Right cardiac atrium (tissue), 5 donors: Measurements from ENCODE around the gene FEN1. TPM values are rescaled to one million over a fixed set of nuclear protein-coding genes. Genes with fewer than 3 reads are reported as not detected.

ENCODE experiments used
- ATAC-seq, 2 donors: fragments of 200-7000 bp; cut with Tn5 transposase; one replicate each; pipeline versions ENCODE4 v1.8.0 to v1.9.1; 2020; ENCODE audit warnings: moderate library complexity in 2 of 2, mild to moderate bottlenecking in 1 of 2
- DNase-seq, 3 donors: peaks; one replicate each; pipeline ENCODE4 v3.0.0-alpha.2; 2020
- H3K27ac ChIP-seq: one replicate; pipeline ENCODE4 v1.5.1; 2013; ENCODE audit warnings: mild to moderate bottlenecking, low read length, control low read depth, moderate library complexity
- H3K27me3 ChIP-seq: one replicate; pipeline ENCODE4 v1.6.1; 2013; ENCODE audit not compliant: control insufficient read depth, insufficient read depth
- H3K4me1 ChIP-seq: one replicate; pipeline ENCODE4 v1.6.1; 2013; ENCODE audit warnings: low read length; ENCODE audit not compliant: control insufficient read depth, insufficient read depth
- H3K4me3 ChIP-seq: one replicate; pipeline ENCODE4 v1.5.1; 2013; ENCODE audit warnings: low read length, control low read depth
- H3K9me3 ChIP-seq: one replicate; pipeline ENCODE4 v1.6.1; 2013; ENCODE audit warnings: low read length; ENCODE audit not compliant: control insufficient read depth
- WGBS: extraction: QIAGEN DNeasy Blood & Tissue Kit; methylation state at CpG from one replicate; pipeline ENCODE4 v1.1.7; 2013; 5-methylcytosine and 5-hydroxymethylcytosine counted together
- intact Hi-C, 4 donors: fragments of 100-400 bp; cut with DNase I; formaldehyde crosslinking; loops; one replicate each; pipeline versions ENCODE4 v1.11.0 to v1.14.0; 2022 to 2023
- polyA plus RNA-seq: library from polyadenylated mRNA; stranded (reverse); fragments of 200-250 nt; gene quantifications from one replicate; pipeline ENCODE4 v1.2.3, GENCODE V29; 2013
- total RNA-seq, 4 donors: library from RNA; stranded (reverse); fragmentation: NEBNext Ultra II Directional; extraction: Animal tissue kit (Norgen Biotek cat#: 25700); gene quantifications; one replicate each; pipeline ENCODE4 v1.2.1, GENCODE V29; 2021
- donor health status: healthy with polysubstance abuse.
- donor health status: DM: no; HTN: yes; CAD: no.
- donor health status: DM: no; HTN: no; CAD: no.
- donor health status: DM: no; HTN: yes; CAD: no; lungs with severe emphysema.
- donor health status: DM: yes; HTN: yes; CAD: no.

The FEN1 gene
- total and polyA plus RNA-seq, 5 donors = 4.6 to 5.4 (median 5.1) TPM

DNA sequence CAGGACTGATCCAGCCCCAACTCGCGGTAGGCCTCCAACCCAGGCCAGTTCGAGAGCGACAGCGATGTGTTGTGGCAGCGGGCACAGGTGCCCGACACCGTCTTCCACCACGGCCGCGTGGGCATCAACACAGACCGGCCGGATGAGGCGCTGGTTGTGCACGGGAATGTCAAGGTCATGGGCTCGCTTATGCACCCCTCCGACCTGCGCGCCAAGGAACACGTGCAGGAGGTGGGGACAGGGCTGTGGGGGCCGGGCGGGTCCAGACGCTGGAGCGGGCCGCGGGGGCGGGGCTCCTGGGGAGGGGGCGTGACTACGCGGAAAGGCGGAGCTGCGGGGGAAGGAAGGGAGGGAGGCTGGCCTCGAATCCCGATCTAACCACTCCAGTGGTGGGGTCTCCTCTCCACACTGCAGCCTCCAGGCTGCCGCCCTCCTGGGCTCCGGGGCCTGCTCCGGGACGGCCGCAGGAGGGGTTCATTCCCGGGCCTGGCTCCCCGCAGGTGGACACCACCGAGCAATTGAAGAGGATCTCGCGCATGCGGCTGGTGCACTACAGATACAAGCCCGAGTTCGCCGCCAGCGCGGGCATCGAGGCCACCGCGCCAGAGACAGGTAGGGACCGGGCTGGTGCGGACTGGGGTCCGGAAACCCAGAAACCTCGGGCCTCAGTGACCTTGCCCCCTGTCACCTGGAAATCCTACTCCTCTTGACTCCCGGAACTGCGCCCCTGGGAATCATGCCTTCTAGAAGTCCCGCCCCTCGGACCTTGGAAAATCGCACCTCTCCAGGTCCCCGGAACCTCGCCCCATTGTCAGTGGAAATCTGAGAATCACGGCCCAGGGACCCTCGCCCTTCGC is 15.2 kb upstream of the FEN1 start:
- peak; percentile 49 to 71 for ATAC-seq
- Histone ChIP-seq H3K4me3 (no peak overlapping the region), H3K27ac (no peak overlapping the region), H3K9me3 (no peaks in the 10 kb centered on the region), H3K27me3 (no peaks in the 10 kb centered on the region), H3K4me1 (no peaks in the 10 kb centered on the region)
- WGBS = 45% methylated on average over 67 of the region's 67 CpGs
- intact Hi-C loops = no loop called here
- DNase-seq = peak; percentile 53 to 85 (median 82)

DNA sequence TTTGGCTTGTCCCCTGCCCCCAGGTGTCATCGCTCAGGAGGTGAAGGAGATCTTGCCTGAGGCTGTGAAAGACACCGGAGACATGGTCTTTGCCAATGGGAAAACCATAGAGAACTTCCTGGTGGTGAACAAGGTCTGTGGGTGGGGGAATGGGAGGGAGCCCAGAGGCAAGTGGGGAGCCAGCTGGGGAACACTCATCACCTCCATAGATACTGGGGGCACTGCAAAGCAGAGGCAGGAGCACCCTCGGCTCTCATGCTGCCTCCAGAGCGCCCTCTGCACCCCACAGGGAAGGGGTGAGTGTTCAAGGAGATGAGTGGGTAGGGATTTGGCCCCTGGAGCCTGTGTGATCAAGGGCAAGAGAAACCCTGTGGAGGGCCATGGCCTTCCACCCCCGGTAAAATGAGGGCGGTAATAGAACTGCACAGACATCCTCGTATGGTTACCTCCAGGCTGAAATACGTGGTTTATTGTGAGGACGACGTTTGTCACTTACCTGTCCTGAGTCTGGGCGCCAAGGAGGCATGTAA is 14.3 kb upstream of the FEN1 start:
- H3K9me3 ChIP-seq = no peaks in the 10 kb centered on the region
- ATAC-seq (no peak), DNase-seq (peak in 2 of 3 donors; percentile 11 to 32)
- H3K27ac ChIP-seq = no peak overlapping the region
- intact Hi-C loops = no loop called here
- WGBS = 87% methylated on average over 11 of the region's 11 CpGs
- no peak overlapping the region for H3K4me3 ChIP-seq
- no peaks in the 10 kb centered on the region for H3K4me1 ChIP-seq
- H3K27me3 ChIP-seq = no peaks in the 10 kb centered on the region

DNA sequence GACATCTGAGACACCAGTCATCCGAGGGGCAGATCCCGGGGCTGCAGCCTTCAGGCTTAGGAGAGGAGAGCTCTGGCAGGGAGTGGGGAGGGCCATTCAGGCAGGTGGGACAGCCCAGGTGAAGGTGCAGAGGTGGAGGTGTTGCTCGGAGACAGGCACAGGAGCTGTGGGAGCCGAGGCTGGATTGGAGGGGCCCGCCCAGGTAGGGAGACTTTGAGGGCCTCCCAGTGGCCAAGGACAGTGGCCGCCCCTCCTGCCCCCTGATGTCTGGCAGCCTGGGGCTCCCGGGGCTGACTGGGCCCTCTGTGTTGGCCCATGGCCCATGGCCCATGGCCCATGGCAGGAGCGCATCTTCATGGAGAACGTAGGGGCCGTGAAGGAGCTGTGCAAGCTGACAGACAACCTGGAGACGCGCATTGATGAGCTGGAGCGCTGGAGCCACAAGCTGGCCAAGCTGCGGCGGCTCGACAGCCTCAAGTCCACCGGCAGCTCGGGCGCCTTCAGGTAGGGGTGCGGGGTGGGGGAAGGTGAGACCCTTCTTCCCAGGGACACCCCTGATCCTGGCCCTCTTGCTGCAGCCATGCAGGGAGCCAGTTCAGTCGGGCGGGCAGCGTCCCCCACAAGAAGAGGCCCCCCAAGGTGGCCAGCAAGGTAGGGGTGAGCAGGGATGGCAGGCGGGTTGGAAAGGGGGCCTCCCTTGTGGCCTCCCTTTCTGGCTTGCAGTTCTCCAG is 13.6 kb upstream of the FEN1 start:
- DNase-seq (peak in 2 of 3 donors; percentile 39 to 61), ATAC-seq (no peak)
- Histone ChIP-seq H3K4me3 (no peak overlapping the region), H3K9me3 (no peaks in the 10 kb centered on the region), H3K27me3 (no peaks in the 10 kb centered on the region), H3K4me1 (no peaks in the 10 kb centered on the region), H3K27ac (no peak overlapping the region)
- WGBS = 87% methylated on average over 24 of the region's 24 CpGs
- intact Hi-C loops = no loop called here

DNA sequence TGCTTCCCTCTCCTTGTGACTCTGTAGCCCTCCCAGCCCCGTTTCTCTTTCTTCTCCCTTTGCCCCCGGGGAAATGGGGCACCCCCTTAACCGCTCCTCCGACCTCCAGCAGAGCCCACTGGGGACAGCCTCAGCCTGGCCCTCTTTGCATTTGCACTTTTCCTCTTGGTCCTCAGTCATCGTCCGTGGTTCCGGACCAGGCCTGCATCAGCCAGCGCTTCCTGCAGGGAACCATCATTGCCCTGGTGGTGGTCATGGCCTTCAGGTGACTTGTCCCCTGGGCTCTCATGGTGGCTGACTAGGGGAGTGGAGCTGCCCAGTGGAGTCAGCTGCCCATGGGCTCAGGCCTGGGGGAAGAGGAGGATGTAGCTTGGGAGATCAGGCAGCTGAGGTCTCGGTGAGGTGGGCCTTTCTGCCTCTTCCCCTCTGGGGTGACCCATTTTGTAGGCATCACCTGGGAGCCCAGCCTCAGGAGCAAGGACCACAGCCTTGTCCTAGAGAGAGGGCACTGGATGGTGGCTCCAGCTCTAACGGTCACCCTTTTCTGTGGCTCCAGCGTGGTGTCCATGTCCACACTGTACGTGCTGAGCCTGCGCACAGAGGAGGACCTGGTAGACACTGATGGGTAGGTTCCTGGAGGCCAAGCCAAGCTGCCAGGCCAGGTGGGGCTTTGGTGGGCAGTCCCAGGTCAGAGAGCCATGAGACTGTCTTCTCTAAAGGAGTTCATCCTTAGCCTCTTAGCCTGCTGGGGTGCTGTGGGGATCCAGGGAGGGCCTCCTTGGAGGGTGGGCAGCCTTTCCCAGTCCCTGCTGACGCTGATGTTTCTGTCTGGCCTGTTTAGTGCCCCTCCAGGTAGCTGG is 12.8 kb upstream of the FEN1 start:
- H3K4me3 ChIP-seq = no peak overlapping the region
- intact Hi-C loops = no loop called here
- 89% methylated on average over 14 of the region's 14 CpGs for WGBS
- H3K27ac ChIP-seq = no peak overlapping the region
- no peaks in the 10 kb centered on the region for H3K27me3 ChIP-seq
- DNase-seq = peak in 2 of 3 donors; percentile 16 to 36
- no peaks in the 10 kb centered on the region for H3K9me3 ChIP-seq
- H3K4me1 ChIP-seq = no peaks in the 10 kb centered on the region
- ATAC-seq = no peak

DNA sequence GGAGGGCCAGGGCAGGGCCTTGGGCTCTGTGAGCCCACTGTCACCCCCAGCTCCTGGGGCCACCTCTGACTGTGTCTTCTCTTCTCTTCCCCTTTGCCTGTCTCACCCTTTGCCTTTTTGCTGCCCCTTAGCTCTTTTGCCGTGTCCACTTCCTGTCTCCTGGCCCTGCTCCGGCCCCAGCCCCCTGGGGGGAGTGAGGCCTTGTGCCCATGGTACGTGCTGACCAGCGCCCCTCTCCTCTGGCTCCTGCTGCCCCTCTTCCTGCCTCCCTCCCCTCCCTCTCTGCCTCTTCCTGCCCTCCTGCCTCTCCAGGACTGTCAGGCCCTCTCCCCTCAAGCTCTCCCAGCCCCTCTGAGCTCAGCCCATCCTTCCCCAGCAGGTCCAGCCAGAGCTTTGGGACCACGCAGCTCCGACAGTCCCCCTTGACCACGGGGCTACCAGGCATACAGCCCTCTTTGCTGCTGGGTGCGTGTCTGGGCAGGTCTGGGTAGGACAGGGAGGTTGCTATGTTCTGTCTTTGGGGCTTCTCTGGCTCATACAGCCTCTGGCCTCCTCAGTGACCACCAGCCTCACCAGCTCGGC is 12.0 kb upstream of the FEN1 start:
- H3K9me3 ChIP-seq = no peaks in the 10 kb centered on the region
- H3K27ac ChIP-seq = no peak overlapping the region
- H3K4me3 ChIP-seq = no peak overlapping the region
- ATAC-seq (no peak), DNase-seq (peak in 2 of 3 donors; percentile 23 to 38)
- 79% methylated on average over 9 of the region's 9 CpGs for WGBS
- no peaks in the 10 kb centered on the region for H3K4me1 ChIP-seq
- H3K27me3 ChIP-seq = no peaks in the 10 kb centered on the region
- intact Hi-C loops = no loop called here

DNA sequence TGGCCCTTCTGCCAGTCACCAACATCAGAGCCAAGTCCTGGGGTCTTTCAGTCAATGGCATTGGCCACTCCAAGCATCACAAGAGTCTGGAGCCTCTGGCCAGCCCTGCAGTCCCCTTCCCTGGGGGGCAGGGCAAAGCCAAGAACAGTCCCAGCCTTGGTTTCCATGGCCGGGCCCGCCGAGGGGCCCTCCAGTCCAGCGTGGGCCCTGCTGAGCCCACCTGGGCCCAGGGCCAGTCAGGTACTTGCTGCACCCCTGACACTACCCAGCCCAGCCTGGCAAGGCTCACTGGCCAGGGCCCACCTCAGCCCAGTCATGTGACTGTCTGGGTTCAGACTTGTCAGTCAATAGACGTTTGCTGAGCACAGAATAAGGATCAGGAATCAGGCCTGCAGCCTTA is 11.1 kb upstream of the FEN1 start:
- DNase-seq = peak; percentile 4 to 37 (median 36)
- H3K4me1 ChIP-seq = no peaks in the 10 kb centered on the region

DNA sequence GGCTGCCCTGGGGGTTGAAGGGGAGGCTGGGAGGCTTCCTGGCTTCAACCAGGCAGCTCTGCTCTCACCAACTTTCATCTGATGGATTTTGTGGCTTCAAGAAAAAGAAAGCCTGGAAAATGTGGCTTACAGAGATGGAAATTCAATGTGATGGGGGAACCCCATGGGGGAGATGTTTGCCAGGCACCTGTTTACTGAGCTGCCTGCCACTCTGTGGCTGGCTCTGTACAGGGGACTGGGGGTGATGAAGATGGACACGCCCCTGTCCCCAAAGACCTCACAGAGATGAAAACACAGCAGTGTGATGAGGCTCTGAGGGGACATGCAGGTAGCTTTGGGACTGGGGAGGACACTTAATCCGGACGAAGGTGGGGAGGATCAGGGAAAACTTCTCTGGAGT is 10.4 kb upstream of the FEN1 start:
- Histone ChIP-seq H3K9me3 (no peaks in the 10 kb centered on the region), H3K27ac (no peak overlapping the region), H3K27me3 (no peaks in the 10 kb centered on the region), H3K4me3 (no peak overlapping the region), H3K4me1 (no peaks in the 10 kb centered on the region)
- ATAC-seq (no peak), DNase-seq (peak in 2 of 3 donors; percentile 11 to 22)
- 94% methylated on average over 3 of the region's 3 CpGs for WGBS
- intact Hi-C loops = no loop called here

More for the DNA sequence above, 11.1 kb upstream of the FEN1 start:
- 78% methylated on average over 5 of the region's 5 CpGs for WGBS
- Histone ChIP-seq H3K27me3 (no peaks in the 10 kb centered on the region), H3K4me3 (no peak overlapping the region), H3K27ac (no peak overlapping the region), H3K9me3 (no peaks in the 10 kb centered on the region)
- intact Hi-C loops = no loop called here
- no peak for ATAC-seq

DNA sequence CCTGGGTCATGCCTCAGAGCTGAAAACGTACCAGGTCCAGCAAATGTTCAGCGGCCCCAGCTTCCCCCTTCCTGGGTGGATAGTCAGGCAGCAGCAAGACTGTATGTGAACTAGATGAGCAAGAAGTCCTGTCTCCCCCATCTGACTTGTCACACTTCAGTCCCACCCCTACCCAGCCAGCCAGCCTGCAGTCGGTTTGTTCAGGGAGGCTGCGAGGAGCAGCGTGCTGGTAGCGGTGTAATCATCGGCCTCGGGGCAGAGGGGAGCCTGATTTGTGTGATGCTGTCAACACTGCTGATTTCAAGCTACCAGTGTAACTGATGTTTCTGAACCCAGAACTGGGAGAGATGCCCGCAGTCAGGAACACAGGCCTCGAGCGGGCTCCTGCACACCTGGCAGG is 9.9 kb upstream of the FEN1 start:
- WGBS = 66% methylated on average over 11 of the region's 11 CpGs
- peak in 2 of 3 donors; percentile 27 to 36 for DNase-seq

DNA sequence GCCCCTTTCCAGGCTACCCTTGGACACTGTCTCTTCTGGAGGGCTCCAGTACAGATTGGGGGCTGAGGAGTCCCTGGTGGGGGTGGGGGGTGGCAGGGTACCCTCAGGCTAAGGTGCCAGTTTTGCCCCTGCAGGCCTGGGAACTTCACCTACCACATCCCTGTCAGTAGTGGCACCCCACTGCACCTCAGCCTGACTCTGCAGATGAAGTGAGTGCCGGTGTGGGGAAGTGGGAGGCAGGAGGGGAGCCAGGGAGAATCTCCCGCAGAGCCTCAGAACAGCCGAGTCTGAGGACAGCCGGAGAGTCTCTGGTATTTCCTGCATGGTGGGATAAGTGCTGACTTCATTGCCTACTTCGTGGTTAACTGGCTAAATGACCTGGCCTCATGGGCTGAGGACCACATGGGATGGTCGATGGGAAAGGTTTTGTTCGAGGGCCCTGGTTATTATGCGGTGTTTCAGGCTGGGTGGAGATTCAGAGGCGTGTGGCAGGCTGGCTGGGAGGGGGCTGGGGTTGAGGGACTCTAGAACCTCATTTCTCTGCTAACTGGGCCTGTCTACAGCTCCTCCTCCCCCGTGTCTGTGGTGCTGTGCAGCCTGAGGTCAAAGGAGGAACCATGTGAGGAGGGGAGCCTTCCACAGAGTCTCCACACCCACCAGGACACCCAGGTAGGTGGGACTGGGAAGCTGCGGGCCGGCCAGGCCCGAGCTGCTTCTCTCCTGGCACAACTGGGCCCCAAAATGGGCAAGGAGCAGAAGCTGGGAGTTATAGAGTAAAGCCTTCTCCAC is 8.8 kb upstream of the FEN1 start:
- intact Hi-C loops = no loop called here

More for the DNA sequence above, 9.9 kb upstream of the FEN1 start:
- H3K27me3 ChIP-seq = no peaks in the 10 kb centered on the region
- H3K9me3 ChIP-seq = no peaks in the 10 kb centered on the region
- intact Hi-C loops = no loop called here
- no peak for ATAC-seq
- H3K4me1 ChIP-seq = no peaks in the 10 kb centered on the region
- H3K27ac ChIP-seq = no peak overlapping the region
- H3K4me3 ChIP-seq = no peak overlapping the region

DNA sequence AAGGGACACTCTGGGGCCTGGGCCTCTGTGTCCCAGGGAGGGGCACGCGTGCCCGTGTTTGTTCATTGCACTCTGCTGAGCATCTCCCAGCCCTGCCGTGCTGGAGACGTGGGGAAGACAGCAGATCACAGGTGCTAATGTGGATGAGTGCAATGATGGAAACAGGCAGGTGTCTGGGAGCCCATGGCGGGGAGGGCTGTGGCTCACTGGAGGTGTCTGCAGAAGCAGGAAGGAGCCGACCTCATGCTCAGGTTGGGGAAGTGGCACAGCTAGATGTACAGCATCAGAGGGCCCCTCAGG is 8.3 kb upstream of the FEN1 start:
- no peak for ATAC-seq
- DNase-seq = no peak
- Histone ChIP-seq H3K27ac (no peak overlapping the region), H3K27me3 (no peaks in the 10 kb centered on the region), H3K9me3 (no peaks in the 10 kb centered on the region), H3K4me1 (no peaks in the 10 kb centered on the region), H3K4me3 (no peak overlapping the region)
- intact Hi-C loops = no loop called here
- WGBS = 81% methylated on average over 7 of the region's 7 CpGs

More for the DNA sequence above, 8.8 kb upstream of the FEN1 start:
- no peak overlapping the region for H3K27ac ChIP-seq
- DNase-seq (peak in 2 of 3 donors; percentile 35), ATAC-seq (no peak)
- no peak overlapping the region for H3K4me3 ChIP-seq
- H3K27me3 ChIP-seq = no peaks in the 10 kb centered on the region
- no peaks in the 10 kb centered on the region for H3K9me3 ChIP-seq
- H3K4me1 ChIP-seq = no peaks in the 10 kb centered on the region
- 57% methylated on average over 13 of the region's 13 CpGs for WGBS
